PC-9 (cell line): Measurements from ENCODE around the gene DDX3X. TPM values are rescaled to one million over a fixed set of nuclear protein-coding genes. Genes with fewer than 3 reads are reported as not detected.
"Not testable (repeated sequence)": the region's sequence is repeated elsewhere in the genome, so short reads cannot be mapped to it uniquely, and the experiment has no call there.

Experiments used
- BruUV-seq: library from RNA; stranded (reverse); fragments of 400-500 nt; replicated peaks from 2 replicates; lab custom pipeline; 2021; lab: Mats Ljungman, UMichigan
- CTCF ChIA-PET: fragments of 300-600 bp; sonication (Branson Sonifier 250); formaldehyde crosslinking; loops from one replicate; lab custom pipeline; 2022; ENCODE audit warnings: antibody characterized with exemption; lab: Charles Lee
- POLR2A ChIA-PET: fragments of 300-600 bp; sonication (Branson Sonifier 250); formaldehyde crosslinking; loops from one replicate; lab custom pipeline; 2022; ENCODE audit warnings: antibody characterized with exemption; ENCODE audit not compliant: unreplicated experiment; lab: Charles Lee
- DNase-seq, 2 experiments: peaks; one replicate each; pipeline versions ENCODE4 v3.0.0 to v3.0.0-alpha.2; 2015 to 2022; ENCODE audit warnings: mixed read lengths in 1 of 2
- H2AFZ ChIP-seq: fragments of 200-600 bp; sonication (generic); 2 replicates; pipeline ENCODE4 v1.8.1; 2017; ENCODE audit warnings: antibody characterized with exemption
- H3F3A ChIP-seq: fragments of 200-600 bp; sonication (generic); 2 replicates; pipeline ENCODE4 v1.8.1; 2017; ENCODE audit warnings: antibody characterized with exemption, mild to moderate bottlenecking, low read depth; ENCODE audit not compliant: insufficient read depth
- H3K27ac ChIP-seq: fragments of 200-600 bp; sonication (generic); 2 replicates; pipeline ENCODE4 v1.6.1; 2016; ENCODE audit warnings: mixed run types
- H3K27me3 ChIP-seq: fragments of 200-600 bp; sonication (generic); 2 replicates; pipeline ENCODE4 v1.6.1; 2016; ENCODE audit warnings: low read depth, mixed run types; ENCODE audit not compliant: insufficient read depth
- H3K36me3 ChIP-seq: fragments of 200-600 bp; sonication (generic); 2 replicates; pipeline ENCODE4 v1.6.1; 2016; ENCODE audit warnings: low read depth, mixed run types
- H3K4me1 ChIP-seq: fragments of 200-600 bp; sonication (generic); replicated peaks from 2 replicates; pipeline ENCODE4 v1.6.1; 2016; ENCODE audit warnings: mixed run types; ENCODE audit not compliant: insufficient read depth
- H3K4me2 ChIP-seq: fragments of 200-600 bp; sonication (generic); 2 replicates; pipeline ENCODE4 v1.6.1; 2017; ENCODE audit warnings: mixed run types
- H3K4me3 ChIP-seq: fragments of 200-600 bp; sonication (generic); 2 replicates; pipeline ENCODE4 v1.6.1; 2016; ENCODE audit warnings: mixed run types
- H3K79me2 ChIP-seq: fragments of 200-600 bp; sonication (generic); 2 replicates; pipeline ENCODE4 v1.6.1; 2017; ENCODE audit warnings: low read depth, mixed run types
- H3K9me2 ChIP-seq: fragments of 200-600 bp; sonication (generic); 2 replicates; pipeline ENCODE4 v1.8.1; 2017; ENCODE audit warnings: mild to moderate bottlenecking; ENCODE audit not compliant: insufficient read depth
- H3K9me3 ChIP-seq: fragments of 200-600 bp; sonication (generic); 2 replicates; pipeline ENCODE4 v1.8.1; 2016; ENCODE audit warnings: low read depth; ENCODE audit not compliant: insufficient read depth
- H4K20me1 ChIP-seq: fragments of 200-600 bp; sonication (generic); 2 replicates; pipeline ENCODE4 v1.8.1; 2017; ENCODE audit not compliant: insufficient read depth
- CTCF ChIP-seq: fragments of 200-600 bp; sonication (generic); conservative IDR thresholded peaks from 2 replicates; pipeline ENCODE4 v1.6.1; 2017; ENCODE audit warnings: mixed run types, antibody characterized with exemption, mild to moderate bottlenecking, moderate library complexity
- EZH2 ChIP-seq: fragments of 200-600 bp; sonication (generic); IDR thresholded peaks from 2 replicates; pipeline ENCODE4 v1.8.0; 2017; ENCODE audit warnings: antibody characterized with exemption, low read depth
- intact Hi-C: fragments of 100-400 bp; cut with micrococcal nuclease; formaldehyde crosslinking; loops from one replicate; pipeline ENCODE4 v1.10.0; 2022; ENCODE audit not compliant: unreplicated experiment
- total RNA-seq: library from RNA; stranded (reverse); gene quantifications from 2 replicates; pipeline ENCODE4 v1.2.3, GENCODE V29; 2021

DDX3X gene
- total RNA-seq, 1 experiment from 2014 or later = 158 TPM

GRCh38 chrX:41407816-41408215 is 73.9 kb downstream of the DDX3X start:
- DNase-seq = no peak

GRCh38 chrX:41408576-41408975 is 74.6 kb downstream of the DDX3X start:
- Histone ChIP-seq H3K79me2 (no peaks in the 10 kb centered on the region), H3K4me1 (no peaks in the 10 kb centered on the region), H3K4me3 (no peak overlapping the region), H3K27me3 (no peaks in the 10 kb centered on the region), H4K20me1 (no peaks in the 10 kb centered on the region), H3K4me2 (no peak overlapping the region), H3K9me2 (no peaks in the 10 kb centered on the region), H3K27ac (no peak overlapping the region), H3F3A (no peaks in the 10 kb centered on the region), H3K36me3 (no peaks in the 10 kb centered on the region), H2AFZ (no peak overlapping the region), H3K9me3 (no peaks in the 10 kb centered on the region)
- POLR2A ChIA-PET = no interaction called here
- DNase-seq = no peak
- BruUV-seq = no TSS peak
- TF ChIP-seq CTCF (no peak), EZH2 (no peak)
- intact Hi-C loops = no loop called here
- CTCF ChIA-PET = no interaction called here

More at GRCh38 chrX:41407816-41408215, 73.9 kb downstream of the DDX3X start:
- no peak overlapping the region for H2AFZ ChIP-seq
- TF ChIP-seq CTCF (no peak), EZH2 (no peak)
- no peak overlapping the region for H3K27ac ChIP-seq
- no peaks in the 10 kb centered on the region for H3K9me3 ChIP-seq
- H3K4me2 ChIP-seq = no peak overlapping the region
- no peak overlapping the region for H3K4me3 ChIP-seq
- H3K9me2 ChIP-seq = no peaks in the 10 kb centered on the region
- H3K36me3 ChIP-seq = no peaks in the 10 kb centered on the region
- no peaks in the 10 kb centered on the region for H3F3A ChIP-seq
- H4K20me1 ChIP-seq = no peaks in the 10 kb centered on the region
- intact Hi-C loops = no loop called here
- no peaks in the 10 kb centered on the region for H3K4me1 ChIP-seq
- CTCF ChIA-PET = no interaction called here
- no peaks in the 10 kb centered on the region for H3K79me2 ChIP-seq
- POLR2A ChIA-PET = no interaction called here
- no peaks in the 10 kb centered on the region for H3K27me3 ChIP-seq
- BruUV-seq = no TSS peak

- no peaks in the 10 kb centered on the region for H3K27me3 ChIP-seq
- no TSS peak for BruUV-seq
- DNase-seq = no peak
- no peak overlapping the region for H3K27ac ChIP-seq
- H3F3A ChIP-seq = no peaks in the 10 kb centered on the region
- H3K36me3 ChIP-seq = no peaks in the 10 kb centered on the region
- no peak overlapping the region for H3K4me3 ChIP-seq
- POLR2A ChIA-PET = no interaction called here
- H3K9me3 ChIP-seq = no peaks in the 10 kb centered on the region
- no peak for TF ChIP-seq EZH2
- no peak for TF ChIP-seq CTCF
- no peak overlapping the region for H3K4me2 ChIP-seq
- H4K20me1 ChIP-seq = no peaks in the 10 kb centered on the region
- intact Hi-C loops = no loop called here
- H2AFZ ChIP-seq = no peak overlapping the region
- CTCF ChIA-PET = no interaction called here
- H3K79me2 ChIP-seq = no peaks in the 10 kb centered on the region
- H3K9me2 ChIP-seq = no peaks in the 10 kb centered on the region
- no peaks in the 10 kb centered on the region for H3K4me1 ChIP-seq
Observed at GRCh38 chrX:41409006-41409405, 75.0 kb downstream of the DDX3X start.

- POLR2A ChIA-PET, H3K79me2 ChIP-seq, H3K9me3 ChIP-seq, H3K27ac ChIP-seq, DNase-seq, H3K9me2 ChIP-seq, H3K27me3 ChIP-seq, H2AFZ ChIP-seq, CTCF ChIA-PET, H3K4me1 ChIP-seq, H3F3A ChIP-seq, H4K20me1 ChIP-seq, intact Hi-C loops, H3K4me2 ChIP-seq, H3K36me3 ChIP-seq, H3K4me3 ChIP-seq, BruUV-seq: not testable (repeated sequence)
Observed at GRCh38 chrX:41411222-41411621, 77.3 kb downstream of the DDX3X start.
